ENCODE data around the gene MN1. TPM values are rescaled to one million over a fixed set of nuclear protein-coding genes. Genes with fewer than 3 reads are reported as not detected.
A peak's percentile ranks its signal among the peaks of the same experiment; 100 is the strongest.
"Not testable (repeated sequence)": the region's sequence is repeated elsewhere in the genome, so short reads cannot be mapped to it uniquely, and the experiment has no call there.

MN1 gene
- polyA plus RNA-seq, 3 donors, result 7.8 to 13.7 (median 9.8) TPM

DNA sequence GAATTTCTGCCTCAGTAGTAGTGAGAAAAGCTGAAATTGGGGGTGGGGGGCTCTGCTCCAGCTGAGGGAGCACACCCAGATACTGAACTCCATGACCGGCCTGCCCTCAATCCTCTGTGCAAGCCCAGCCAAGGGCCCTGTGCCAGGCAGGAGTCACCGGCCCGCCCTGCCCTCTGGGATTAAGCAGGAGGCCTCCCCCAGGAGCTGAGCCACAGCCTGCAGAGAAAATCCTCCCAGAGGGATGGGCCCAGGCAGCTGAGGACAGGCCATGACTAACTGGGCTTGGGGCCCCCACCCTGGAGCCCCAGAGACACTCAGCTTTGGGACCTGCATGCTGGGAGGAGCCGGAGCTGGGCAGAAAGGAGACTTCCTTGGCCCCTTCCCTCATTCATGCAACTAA lies 48.8 kb downstream of the MN1 start:
- no peak for DNase-seq (ENCODE audit: extremely low read depth in 1 of 11, low read depth in 9 of 11, low spot score in 4 of 11)

DNA sequence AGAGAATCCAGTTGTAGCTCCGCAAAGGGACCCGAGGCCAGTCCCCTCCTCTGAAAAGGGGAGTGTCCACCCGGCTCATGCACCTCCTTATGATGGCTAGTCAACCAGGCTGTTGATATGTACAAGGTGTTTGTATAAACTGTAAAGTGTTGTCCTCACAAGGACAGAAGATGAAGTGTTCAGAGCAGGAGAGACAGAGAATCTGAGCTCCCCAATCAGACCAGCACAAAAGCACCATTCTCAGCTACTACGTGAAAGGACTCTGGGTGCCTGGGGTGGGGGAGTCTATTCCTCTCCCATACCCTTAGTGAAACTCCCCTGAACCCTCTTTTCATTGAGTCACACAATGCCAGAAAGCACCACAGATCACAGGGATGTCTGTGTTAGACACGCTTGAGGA lies 49.4 kb downstream of the MN1 start:
- no peak for DNase-seq (ENCODE audit: extremely low read depth in 1 of 11, low read depth in 9 of 11, low spot score in 4 of 11)

DNA sequence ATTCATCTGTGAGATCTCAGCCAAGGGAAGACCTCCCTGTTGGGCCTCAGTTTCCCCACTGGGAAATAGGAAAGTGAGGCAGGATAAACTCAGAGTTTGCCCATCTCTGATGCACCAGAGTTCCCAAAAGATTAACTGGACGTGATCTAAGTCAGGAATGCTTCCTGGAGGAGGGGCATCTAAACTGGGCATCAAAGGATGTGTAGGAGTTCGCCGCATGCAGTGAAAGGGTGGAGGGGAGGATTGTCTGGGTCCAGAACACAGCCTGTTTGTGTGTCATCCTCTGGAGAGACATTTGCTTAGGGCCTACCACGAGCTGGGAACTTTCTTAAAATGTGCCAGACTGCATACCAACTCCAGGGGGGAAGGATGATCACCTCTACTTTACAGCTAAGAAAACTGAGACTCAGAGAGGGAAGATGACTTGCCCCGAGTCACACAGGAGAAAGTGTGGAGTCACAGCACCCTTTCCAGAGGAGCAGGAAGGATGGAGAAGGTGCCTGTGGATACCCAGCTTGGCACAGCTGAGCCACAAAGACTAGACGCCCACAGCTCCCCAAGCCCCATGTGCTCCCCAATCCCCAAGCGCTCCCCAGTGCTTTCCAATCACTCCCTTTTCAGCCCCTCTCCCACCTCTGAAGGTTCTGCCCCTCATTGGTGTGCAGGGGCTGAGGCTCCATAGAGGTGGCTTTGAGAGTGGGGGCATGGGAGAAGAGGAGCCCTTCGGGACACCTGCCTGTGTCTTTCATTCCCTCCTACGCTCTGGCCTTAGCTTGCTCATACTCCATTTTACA lies 50.1 kb downstream of the MN1 start:
- no peak for DNase-seq (ENCODE audit: extremely low read depth in 1 of 11, low read depth in 9 of 11, low spot score in 4 of 11)

DNA sequence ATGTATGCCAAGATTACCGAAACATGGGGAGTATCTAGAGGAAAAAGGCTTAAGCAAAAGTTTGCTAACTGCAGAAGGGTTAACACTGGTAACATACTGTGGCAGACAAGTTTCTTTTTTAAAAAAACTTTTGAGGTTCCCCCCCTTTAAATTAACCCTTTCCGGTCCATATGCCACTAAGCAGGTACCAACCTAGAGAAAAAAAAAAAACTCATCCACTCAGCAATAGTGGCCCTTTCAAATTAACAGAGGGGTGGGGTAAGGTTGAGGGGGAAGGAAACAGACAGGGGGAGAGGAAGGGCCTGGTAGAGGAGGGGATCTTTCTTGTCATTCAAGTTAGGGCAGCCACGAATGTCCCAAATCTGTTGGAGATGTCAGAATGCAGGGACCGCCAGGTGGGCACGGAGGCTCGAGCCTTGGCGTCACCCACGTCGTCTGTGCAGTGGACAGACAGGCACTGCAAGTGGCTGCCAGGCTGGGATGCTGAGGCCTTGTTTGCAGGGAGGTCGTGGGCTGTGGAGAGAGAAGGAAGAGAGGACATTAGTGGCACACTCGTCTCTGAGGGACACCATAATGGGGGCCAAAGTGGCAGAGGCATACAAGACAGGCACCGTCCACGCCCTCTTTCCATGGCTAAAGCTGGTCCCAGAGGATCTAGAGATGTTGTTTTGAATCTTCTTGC lies 50.8 kb downstream of the MN1 start:
- no peak for DNase-seq (ENCODE audit: extremely low read depth in 1 of 11, low read depth in 9 of 11, low spot score in 4 of 11)

DNA sequence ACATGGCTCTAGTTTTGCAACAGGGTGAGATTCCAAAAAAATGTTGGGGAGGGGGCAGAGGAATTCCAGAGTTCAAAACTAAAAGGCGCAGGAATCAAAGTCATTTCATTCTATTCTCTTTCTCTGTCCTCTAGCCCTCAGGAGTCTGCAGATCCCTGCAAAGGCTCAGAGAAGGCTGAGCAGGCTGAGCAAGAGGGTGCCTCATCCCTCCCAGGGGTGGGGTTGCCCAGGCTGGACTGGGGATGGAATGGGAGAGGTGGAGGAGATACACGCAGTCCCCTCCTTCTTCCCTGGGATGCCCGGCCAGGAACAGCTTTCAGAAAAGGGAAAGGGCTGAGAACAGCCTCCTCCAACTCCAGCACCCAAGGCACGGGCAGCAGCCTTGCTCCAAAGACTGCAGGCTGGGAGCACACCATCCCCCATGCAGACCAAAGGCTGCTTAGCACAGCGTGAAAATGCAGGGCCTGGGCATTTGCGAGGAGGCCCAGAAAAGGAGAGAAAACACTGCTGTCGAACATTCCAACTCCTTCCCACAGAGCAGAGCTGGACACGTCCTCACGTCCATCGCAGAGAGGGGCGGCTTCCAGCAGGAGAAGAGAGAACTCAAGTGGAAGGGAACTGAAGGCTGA lies 51.8 kb downstream of the MN1 start:
- DNase-seq (ENCODE audit: extremely low read depth in 1 of 11, low read depth in 9 of 11, low spot score in 4 of 11), result peak in 6 of 11 donors; percentile 60 to 79 (median 67)

DNA sequence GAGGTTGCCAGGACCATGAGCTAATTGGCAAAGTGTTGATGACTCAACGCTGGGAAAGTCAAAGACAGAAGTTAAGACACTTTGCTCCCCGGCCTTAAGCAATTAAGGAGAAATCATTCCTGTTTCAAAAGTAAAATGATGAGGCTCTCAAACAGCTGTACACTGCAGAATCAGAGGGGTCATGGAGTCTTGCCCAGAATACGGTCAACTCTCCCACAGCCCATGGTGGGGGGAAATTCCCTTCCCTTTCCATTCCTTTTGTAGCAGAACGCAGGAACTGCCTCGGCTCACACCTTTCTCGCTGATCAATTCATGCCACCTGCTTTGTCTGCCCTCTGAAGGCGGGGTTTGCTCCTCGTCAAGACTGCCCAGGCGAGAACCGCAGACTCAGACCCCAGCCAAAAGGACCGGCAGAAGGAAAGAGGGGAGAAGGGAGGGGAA lies 52.8 kb downstream of the MN1 start:
- DNase-seq (ENCODE audit: extremely low read depth in 1 of 11, low read depth in 9 of 11, low spot score in 4 of 11), result peak in 1 of 11 donors; percentile 27

DNA sequence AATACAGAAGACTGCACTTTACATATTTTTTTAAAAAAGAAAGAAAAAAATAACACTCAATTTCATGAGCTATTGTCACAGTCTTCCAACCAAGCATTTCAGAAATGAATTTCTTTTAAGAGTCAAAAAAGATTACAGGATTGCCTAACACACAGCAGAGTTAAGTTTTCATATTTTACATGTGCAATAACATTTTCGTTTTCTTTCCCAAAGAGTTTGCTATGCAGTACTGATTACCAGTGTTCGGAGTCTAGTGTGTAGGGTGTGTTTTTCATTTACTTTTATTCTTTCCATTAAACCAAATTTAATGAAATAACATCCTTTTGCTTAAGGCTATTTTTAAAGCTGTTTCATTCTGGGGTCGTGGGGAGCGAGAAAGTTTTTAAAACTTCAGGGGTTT lies 53.2 kb downstream of the MN1 start:
- DNase-seq (ENCODE audit: extremely low read depth in 1 of 11, low read depth in 9 of 11, low spot score in 4 of 11), result no peak

DNA sequence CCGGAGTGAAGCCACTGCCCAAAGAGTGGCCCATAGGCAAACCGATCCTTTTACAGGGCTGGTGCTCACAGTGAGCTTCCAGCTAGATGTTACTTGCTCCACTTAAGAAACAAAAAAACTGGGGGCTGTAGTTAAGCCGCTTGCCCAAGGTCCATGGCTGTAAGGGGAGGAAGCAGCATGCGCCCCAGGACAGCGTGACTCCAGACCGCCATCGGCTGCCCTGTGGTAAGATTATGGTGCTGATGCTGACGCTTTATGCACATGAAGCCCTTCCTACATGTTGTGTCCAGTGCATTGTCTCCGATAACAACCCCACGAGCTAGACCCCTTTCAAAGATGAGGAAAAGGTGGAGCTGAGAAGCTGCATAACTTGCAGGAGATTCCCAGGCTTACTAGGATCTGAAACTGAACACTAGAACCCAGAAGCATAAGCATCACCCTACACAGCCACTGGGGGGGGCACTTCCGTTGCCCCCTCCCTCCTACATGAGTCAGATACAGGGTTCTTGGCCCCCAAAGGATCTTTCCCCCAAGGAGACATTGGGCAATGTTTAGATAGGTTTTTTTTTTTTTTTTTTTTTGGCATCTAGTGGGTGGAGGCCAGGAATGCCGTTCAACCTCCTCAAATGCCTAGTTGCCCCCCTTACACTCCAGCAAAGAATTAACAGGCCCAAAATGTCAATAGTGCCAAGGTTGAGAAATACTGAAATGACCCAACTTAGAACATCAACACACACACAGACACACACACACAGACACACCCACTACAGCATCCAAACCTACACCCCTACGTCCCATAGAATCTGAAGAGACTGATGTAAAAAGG lies 53.9 kb downstream of the MN1 start:
- no peak for DNase-seq (ENCODE audit: extremely low read depth in 1 of 11, low read depth in 9 of 11, low spot score in 4 of 11)

DNA sequence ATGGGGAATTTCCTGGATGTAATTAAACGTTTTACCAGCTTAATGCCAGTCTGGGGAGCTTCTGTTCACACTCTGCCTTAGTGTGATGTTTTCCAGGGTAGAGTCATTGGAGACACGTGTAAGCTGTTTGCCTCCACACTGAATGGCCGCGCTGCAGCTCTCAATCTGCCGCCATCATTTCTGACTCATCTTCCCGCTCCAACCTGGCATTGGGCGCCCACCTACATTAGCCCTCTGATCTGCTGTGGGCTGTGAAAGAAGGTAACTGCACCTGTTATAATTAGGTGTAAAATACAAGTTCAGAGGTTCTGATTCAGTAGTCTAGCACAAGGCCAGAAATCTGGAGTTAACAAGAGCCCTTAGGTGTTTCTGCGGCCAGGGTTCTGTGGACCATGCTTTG lies 54.6 kb downstream of the MN1 start:
- DNase-seq (ENCODE audit: extremely low read depth in 1 of 11, low read depth in 9 of 11, low spot score in 4 of 11), result no peak

DNA sequence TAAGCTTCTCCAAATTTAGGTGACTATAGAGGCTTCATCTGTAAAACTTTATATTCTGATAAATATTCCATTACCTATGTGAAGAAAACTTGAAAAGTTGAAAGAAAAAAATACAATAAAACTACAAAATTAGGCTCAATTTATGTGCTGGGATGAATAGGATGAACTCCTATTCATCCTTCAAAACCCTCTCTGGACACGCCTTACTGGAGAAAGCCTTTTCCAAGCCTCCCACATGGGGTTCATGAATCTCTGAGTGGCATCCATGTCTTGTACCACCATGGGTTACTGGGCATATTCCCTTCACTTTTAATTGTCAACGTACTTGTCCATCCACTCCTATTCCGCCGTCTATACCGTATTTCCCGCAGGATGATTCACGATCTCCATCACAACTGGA lies 55.7 kb downstream of the MN1 start:
- DNase-seq (ENCODE audit: extremely low read depth in 1 of 11, low read depth in 9 of 11, low spot score in 4 of 11), result no peak

DNA sequence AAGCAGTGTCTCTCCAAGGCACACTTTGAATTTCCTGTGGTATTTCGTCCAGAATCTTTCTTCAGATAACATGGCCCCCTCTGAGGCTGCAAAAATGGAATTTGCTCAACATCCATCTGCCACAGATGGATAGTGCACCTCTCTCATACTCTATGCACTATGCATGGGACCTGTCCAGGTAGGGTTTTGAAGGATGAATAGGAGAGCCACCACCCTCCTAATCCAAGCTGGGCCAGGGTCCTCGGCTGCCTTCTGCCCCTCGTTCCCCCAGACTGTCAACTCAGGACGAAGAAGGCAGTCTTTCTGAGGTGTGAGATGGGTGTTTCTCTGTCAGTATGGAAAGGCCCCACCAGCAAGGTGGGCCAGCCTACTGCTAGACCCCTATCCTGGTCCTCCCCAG lies 56.4 kb downstream of the MN1 start:
- no peak for DNase-seq (ENCODE audit: extremely low read depth in 1 of 11, low read depth in 9 of 11, low spot score in 4 of 11)

DNA sequence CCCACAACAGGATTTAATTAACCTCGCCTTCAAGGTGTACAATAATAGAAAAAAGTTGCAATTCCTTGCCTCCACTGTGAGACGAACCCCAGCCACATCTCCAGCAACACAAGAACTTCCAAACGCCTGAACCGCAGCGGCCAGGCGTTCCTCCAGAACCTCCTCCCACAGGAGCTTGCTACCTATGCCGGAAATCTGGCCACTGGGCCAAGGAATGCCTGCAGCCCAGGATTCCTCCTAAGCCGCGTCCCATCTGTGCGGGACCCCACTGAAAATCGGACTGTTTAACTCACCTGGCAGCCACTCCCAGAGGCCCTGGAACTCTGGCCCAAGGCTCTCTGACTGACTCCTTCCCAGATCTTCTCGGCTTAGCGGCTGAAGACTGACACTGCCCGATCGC lies 57.5 kb downstream of the MN1 start:
- not testable (repeated sequence) for DNase-seq (ENCODE audit: extremely low read depth in 1 of 11, low read depth in 9 of 11, low spot score in 4 of 11)

DNA sequence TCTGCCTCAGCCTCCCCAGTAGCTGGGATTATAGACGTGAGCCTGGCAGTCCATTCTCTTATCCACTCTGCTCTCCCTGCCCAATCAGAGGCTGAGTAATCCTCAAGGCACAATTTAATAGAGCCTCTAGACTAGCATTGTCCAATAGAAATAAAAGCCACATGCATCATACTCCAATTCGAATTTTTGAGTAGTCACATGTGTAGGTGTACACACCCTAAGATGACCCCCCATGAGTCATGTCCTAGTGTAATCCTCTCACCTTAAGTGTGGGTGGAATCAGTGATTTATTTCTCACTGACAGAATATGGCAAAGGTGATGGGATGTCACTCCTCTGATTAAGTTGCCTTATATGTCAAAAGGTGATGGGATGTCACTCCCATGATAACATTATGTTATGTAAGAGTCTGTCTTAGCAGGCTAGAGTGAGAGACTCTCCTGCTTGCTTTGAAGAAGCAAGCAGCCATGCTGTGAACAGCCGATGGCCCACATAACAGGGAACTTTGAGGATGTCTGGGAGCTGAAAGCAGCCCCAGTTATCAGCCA lies 61.3 kb downstream of the MN1 start:
- DNase-seq (ENCODE audit: extremely low read depth in 1 of 11, low read depth in 9 of 11, low spot score in 4 of 11), result no peak

DNA sequence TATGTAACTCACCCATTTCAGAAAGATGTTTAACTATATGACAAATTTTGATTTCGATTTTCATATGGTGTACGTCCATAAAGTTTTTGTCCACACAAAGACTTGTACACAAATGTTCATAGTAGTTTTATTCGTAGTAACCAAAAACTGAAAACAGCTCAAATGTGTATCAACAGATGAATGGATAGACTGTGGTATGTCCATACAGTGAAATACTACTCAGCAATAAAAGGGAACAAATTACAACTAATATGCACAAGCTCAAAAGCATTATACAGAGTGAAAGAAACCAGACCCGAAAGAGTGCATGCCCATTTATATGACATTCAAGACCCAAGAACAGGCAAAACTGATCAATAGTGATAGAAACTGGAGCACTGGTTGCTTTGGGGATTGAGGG lies 64.0 kb downstream of the MN1 start:
- DNase-seq (ENCODE audit: extremely low read depth in 1 of 11, low read depth in 9 of 11, low spot score in 4 of 11), result no peak

DNA sequence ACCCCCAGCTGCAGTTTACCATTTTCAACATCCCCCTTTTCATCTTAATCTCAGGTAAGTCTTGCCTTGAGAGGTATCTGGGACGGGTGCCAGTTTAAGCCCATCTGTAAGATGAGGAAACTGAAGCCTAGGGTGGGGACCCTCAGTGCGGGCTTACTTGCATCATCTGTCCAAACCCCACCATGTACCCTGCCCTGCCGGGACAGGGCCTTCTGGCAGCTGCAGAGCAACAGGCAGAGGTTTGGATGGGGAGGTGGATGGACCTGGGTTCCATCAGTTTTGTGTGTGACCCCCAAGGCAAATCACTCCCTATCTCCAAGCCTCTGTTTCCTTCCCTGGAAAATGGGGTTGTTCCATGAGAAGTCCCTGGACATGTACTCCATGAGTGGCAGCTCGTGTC lies 67.5 kb downstream of the MN1 start:
- DNase-seq (ENCODE audit: extremely low read depth in 1 of 11, low read depth in 9 of 11, low spot score in 4 of 11), result no peak

DNA sequence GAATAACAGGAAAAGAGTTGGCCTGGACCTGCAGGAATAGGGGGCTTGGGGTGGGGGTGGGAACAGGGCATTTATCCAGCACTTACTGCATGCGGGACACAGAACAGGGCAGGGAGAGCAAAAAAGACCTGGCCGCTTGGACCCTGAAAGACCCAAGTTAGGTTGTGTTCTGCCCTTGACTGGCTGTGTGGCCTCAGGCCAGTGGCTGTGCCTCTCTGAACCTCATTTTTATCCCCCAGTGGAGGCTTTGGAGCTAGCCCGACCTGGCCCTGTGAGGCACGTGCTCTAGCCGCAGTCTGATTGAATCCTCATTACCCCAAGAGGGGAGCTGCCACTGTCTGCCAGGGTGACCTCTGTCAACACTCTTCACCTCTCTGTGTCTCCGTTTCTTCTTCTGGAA lies 68.7 kb downstream of the MN1 start:
- no peak for DNase-seq (ENCODE audit: extremely low read depth in 1 of 11, low read depth in 9 of 11, low spot score in 4 of 11)

DNA sequence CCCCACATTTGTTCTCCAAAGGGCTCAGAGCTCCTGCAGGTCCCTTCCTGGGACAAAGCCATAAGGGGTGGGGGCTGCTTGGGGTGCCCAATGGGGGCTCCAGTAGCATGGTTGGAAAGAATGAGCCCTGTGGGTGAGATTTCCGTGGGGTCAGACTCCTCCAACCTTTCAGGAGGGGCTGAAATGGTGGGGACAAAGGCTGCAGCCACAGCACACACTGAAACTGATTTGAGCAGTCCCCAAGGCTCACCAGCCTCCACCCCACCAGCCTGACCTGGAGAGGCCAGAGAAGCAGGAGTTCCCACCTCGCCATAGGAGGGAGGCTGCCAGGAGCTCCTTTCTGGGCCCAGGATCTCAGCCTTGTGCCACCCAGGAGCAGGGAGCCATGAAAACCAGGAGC lies 69.2 kb downstream of the MN1 start:
- no peak for DNase-seq (ENCODE audit: extremely low read depth in 1 of 11, low read depth in 9 of 11, low spot score in 4 of 11)

DNA sequence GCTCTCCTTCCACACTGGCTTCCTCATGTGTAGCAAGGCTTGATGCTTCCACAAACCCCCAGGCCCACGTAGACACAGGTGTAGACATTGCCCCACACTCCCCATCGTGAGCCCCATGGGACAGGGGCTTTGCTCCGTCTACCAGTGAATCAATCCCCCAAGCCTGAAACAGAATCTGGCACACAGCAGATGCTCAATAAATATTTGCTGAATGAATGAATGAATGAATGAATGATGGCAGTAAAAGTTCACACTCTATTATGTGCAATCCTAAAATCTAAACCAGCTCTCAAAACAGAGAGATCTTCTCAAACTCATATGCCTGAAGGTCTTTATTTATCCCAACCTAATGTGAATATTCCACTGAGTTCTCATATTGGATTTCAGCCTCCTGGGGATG lies 69.9 kb downstream of the MN1 start:
- DNase-seq (ENCODE audit: extremely low read depth in 1 of 11, low read depth in 9 of 11, low spot score in 4 of 11), result no peak

Measured in renal cortex interstitium (tissue), 11 donors.